Dedifferentiated amniotic fluid mesenchymal stem cell (primary cell): ENCODE results near the gene ST3GAL4.
"Not testable (repeated sequence)": the region's sequence is repeated elsewhere in the genome, so short reads cannot be mapped to it uniquely, and the experiment has no call there.

Source experiments
- DNase-seq: peaks from one replicate; pipeline ENCODE4 v3.0.0-alpha.2; 2016; ENCODE audit errors: extremely low spot score

ST3GAL4 gene

GRCh38 chr11:126364735-126365134, 9.2 kb downstream of the ST3GAL4 start:
- DNase-seq: not testable (repeated sequence)

- not testable (repeated sequence) for DNase-seq
Measured at GRCh38 chr11:126365508-126365907, 10.0 kb downstream of the ST3GAL4 start.

- DNase-seq: no peak
Measured at GRCh38 chr11:126366064-126366822, 10.8 kb downstream of the ST3GAL4 start.

GRCh38 chr11:126366823-126367654, 11.6 kb downstream of the ST3GAL4 start:
- DNase-seq: not testable (repeated sequence)

- DNase-seq: not testable (repeated sequence)
Measured at GRCh38 chr11:126367806-126368205, 12.3 kb downstream of the ST3GAL4 start.

- DNase-seq: not testable (repeated sequence)
Measured at GRCh38 chr11:126368336-126369119, 13.0 kb downstream of the ST3GAL4 start.

- DNase-seq: no peak
Measured at GRCh38 chr11:126370016-126370415, 14.5 kb downstream of the ST3GAL4 start.

- DNase-seq: no peak
Measured at GRCh38 chr11:126371595-126371994, 16.1 kb downstream of the ST3GAL4 start.

- DNase-seq: not testable (repeated sequence)
Measured at GRCh38 chr11:126373389-126374066, 18.0 kb downstream of the ST3GAL4 start.

GRCh38 chr11:126374562-126375300, 19.2 kb downstream of the ST3GAL4 start:
- not testable (repeated sequence) for DNase-seq

GRCh38 chr11:126375726-126376125, 20.2 kb downstream of the ST3GAL4 start:
- peak; percentile 46 for DNase-seq

- no peak for DNase-seq
Measured at GRCh38 chr11:126378763-126379162, 23.3 kb downstream of the ST3GAL4 start.

- DNase-seq: no peak
Measured at GRCh38 chr11:126380909-126381308, 25.4 kb downstream of the ST3GAL4 start.

GRCh38 chr11:126381960-126382359, 26.5 kb downstream of the ST3GAL4 start:
- not testable (repeated sequence) for DNase-seq

- DNase-seq: not testable (repeated sequence)
Measured at GRCh38 chr11:126382641-126383040, 27.2 kb downstream of the ST3GAL4 start.

- DNase-seq: no peak
Measured at GRCh38 chr11:126383339-126384335, 28.2 kb downstream of the ST3GAL4 start.

- no peak for DNase-seq
Measured at GRCh38 chr11:126384449-126385070, 29.1 kb downstream of the ST3GAL4 start.

- DNase-seq: no peak
Measured at GRCh38 chr11:126385991-126386728, 30.7 kb downstream of the ST3GAL4 start.
